SK-N-SH (cell line): ENCODE results near the gene CALCOCO1. TPM values are rescaled to one million over a fixed set of nuclear protein-coding genes. Genes with fewer than 3 reads are reported as not detected.

Experiments used
- CTCF ChIA-PET: fragments of 300-600, 350-600 bp; formaldehyde crosslinking; extraction: SDS; loops from one replicate; lab custom pipeline; 2021; lab: Yijun Ruan, JAX
- POLR2A ChIA-PET: fragments of 350-600 bp; sonication (Branson Sonifier 250); formaldehyde crosslinking; extraction: SDS; loops from one replicate; lab custom pipeline; 2020; ENCODE audit warnings: antibody characterized with exemption, inconsistent platforms; lab: Yijun Ruan, JAX
- DNase-seq: peaks from one replicate; pipeline ENCODE4 v3.0.0; 2012
- H2AFZ ChIP-seq: fragments of 200-600 bp; sonication (generic); 2 replicates; pipeline ENCODE4 v1.8.1; 2016; ENCODE audit warnings: antibody characterized with exemption, mild to moderate bottlenecking, low read depth
- H3F3A ChIP-seq: fragments of 200-600 bp; sonication (generic); replicated peaks from 2 replicates; pipeline ENCODE3; 2016; ENCODE audit warnings: antibody characterized with exemption, mild to moderate bottlenecking; ENCODE audit not compliant: insufficient read depth
- H3K27ac ChIP-seq, 2 experiments: fragments of 200-500 bp in 1 of 2; fragments of 200-600 bp in 1 of 2; sonication (Bioruptor generic) in 1 of 2; sonication (generic), shearing (Covaris generic) in 1 of 2; 2 replicates each; pipeline versions ENCODE4 v1.5.1 to v1.6.1; 2014 to 2016; ENCODE audit warnings: low read depth in 2 of 2, inconsistent platforms in 1 of 2, low read length in 1 of 2, mild to moderate bottlenecking in 1 of 2, mixed read lengths in 1 of 2
- H3K27me3 ChIP-seq: fragments of 200-600 bp; sonication (generic), shearing (Covaris generic); 2 replicates; pipeline ENCODE4 v1.6.1; 2016; ENCODE audit warnings: mixed run types; ENCODE audit not compliant: insufficient read depth
- H3K36me3 ChIP-seq, 2 experiments: fragments of 200-500 bp in 1 of 2; fragments of 200-600 bp in 1 of 2; sonication (Bioruptor generic) in 1 of 2; sonication (generic) in 1 of 2; replicated peaks in 1 of 2; 2 replicates each; pipeline versions ENCODE3 to v1.5.1; 2014 to 2016; ENCODE audit warnings: low read length in 1 of 2, mild to moderate bottlenecking in 1 of 2; ENCODE audit not compliant: insufficient read depth in 2 of 2, control insufficient read depth in 1 of 2
- H3K4me1 ChIP-seq, 2 experiments: fragments of 200-500 bp in 1 of 2; fragments of 200-600 bp in 1 of 2; sonication (Bioruptor generic) in 1 of 2; sonication (generic), shearing (Covaris generic) in 1 of 2; 2 replicates each; pipeline versions ENCODE4 v1.5.1 to v1.6.1; 2014 to 2016; ENCODE audit warnings: low read depth in 1 of 2, low read length in 1 of 2, mixed run types in 1 of 2; ENCODE audit not compliant: insufficient read depth in 2 of 2, control insufficient read depth in 1 of 2
- H3K4me2 ChIP-seq: fragments of 200-600 bp; sonication (generic), shearing (Covaris generic); 2 replicates; pipeline ENCODE4 v1.6.1; 2017; ENCODE audit warnings: mixed run types
- H3K4me3 ChIP-seq, 2 experiments: fragments of 200-500 bp in 1 of 2; fragments of 200-600 bp in 1 of 2; sonication (Bioruptor generic) in 1 of 2; sonication (generic), shearing (Covaris generic) in 1 of 2; 2 replicates each; pipeline versions ENCODE4 v1.5.1 to v1.8.1; 2014 to 2016; ENCODE audit warnings: low read depth in 2 of 2, inconsistent platforms in 1 of 2, low read length in 1 of 2, mild to moderate bottlenecking in 1 of 2, mixed read lengths in 1 of 2, moderate library complexity in 1 of 2
- H3K79me2 ChIP-seq: fragments of 200-600 bp; sonication (generic); 2 replicates; pipeline ENCODE4 v1.8.1; 2017; ENCODE audit warnings: mild to moderate bottlenecking; ENCODE audit not compliant: insufficient read depth
- H3K9ac ChIP-seq: fragments of 200-600 bp; sonication (generic); 2 replicates; pipeline ENCODE4 v1.6.1; 2017; ENCODE audit warnings: mixed run types
- H3K9me2 ChIP-seq: fragments of 200-600 bp; sonication (generic); 2 replicates; pipeline ENCODE4 v1.6.1; 2017; ENCODE audit warnings: mixed run types
- H3K9me3 ChIP-seq: fragments of 200-600 bp; sonication (generic); 2 replicates; pipeline ENCODE4 v1.6.1; 2017; ENCODE audit warnings: mixed run types, mild to moderate bottlenecking, moderate library complexity
- H4K20me1 ChIP-seq: fragments of 200-600 bp; sonication (generic); 2 replicates; pipeline ENCODE4 v1.6.1; 2017; ENCODE audit warnings: mild to moderate bottlenecking, mixed run types; ENCODE audit not compliant: insufficient read depth
- CHD2 ChIP-seq: fragments of 150-350 bp; IDR thresholded peaks from 2 replicates; pipeline ENCODE4 v1.6.1; 2018; ENCODE audit warnings: low read length; ENCODE audit not compliant: partially characterized antibody
- ELF1 ChIP-seq: IDR thresholded peaks from 2 replicates; pipeline ENCODE4 v1.4.0; 2012
- EZH2phosphoT487 ChIP-seq: fragments of 200-600 bp; sonication (generic); IDR thresholded peaks from 2 replicates; pipeline ENCODE4 v1.6.1; 2017; ENCODE audit warnings: low read depth, mixed run types, mild to moderate bottlenecking, antibody characterized with exemption, moderate library complexity, borderline replicate concordance
- GATA2 ChIP-seq: sonication (generic); formaldehyde crosslinking; IDR thresholded peaks from 2 replicates; pipeline ENCODE4 v1.5.0; 2020; ENCODE audit warnings: mild to moderate bottlenecking, missing genetic modification reagents
- JUND ChIP-seq: IDR thresholded peaks from 2 replicates; pipeline ENCODE4 v1.4.0; 2012
- MAX ChIP-seq: IDR thresholded peaks from 2 replicates; pipeline ENCODE4 v1.4.0; 2012; ENCODE audit warnings: low read depth
- REST ChIP-seq: IDR thresholded peaks from 2 replicates; pipeline ENCODE4 v1.6.1; 2012; ENCODE audit warnings: mild to moderate bottlenecking, low read depth, low read length, moderate library complexity
- RXRA ChIP-seq: IDR thresholded peaks from 2 replicates; pipeline ENCODE4 v1.4.0; 2012; ENCODE audit warnings: low read depth, mild to moderate bottlenecking, borderline replicate concordance
- SMC3 ChIP-seq: IDR thresholded peaks from 2 replicates; pipeline ENCODE4 v1.6.1; 2012; ENCODE audit warnings: low read depth, low read length, improper control_type of control experiment
- TAF1 ChIP-seq: IDR thresholded peaks from 2 replicates; pipeline ENCODE4 v1.6.1; 2012; ENCODE audit warnings: low read depth, mild to moderate bottlenecking, low read length, moderate library complexity, borderline replicate concordance
- TCF12 ChIP-seq: IDR thresholded peaks from 2 replicates; pipeline ENCODE4 v1.4.0; 2012
- TEAD4 ChIP-seq: IDR thresholded peaks from 2 replicates; pipeline ENCODE4 v1.4.0; 2012; ENCODE audit warnings: mild to moderate bottlenecking, borderline replicate concordance; ENCODE audit not compliant: insufficient read depth
- YY1 ChIP-seq: IDR thresholded peaks from 2 replicates; pipeline ENCODE4 v1.4.0; 2012; ENCODE audit warnings: low read depth, mild to moderate bottlenecking
- WGBS: methylation state at CpG from one replicate; pipeline ENCODE4 v1.1.6; 2017; ENCODE audit warnings: low lambda C conversion rate; 5-methylcytosine and 5-hydroxymethylcytosine counted together
- polyA plus RNA-seq, 3 experiments: library from polyadenylated mRNA; depleted of rRNA; stranded (reverse); fragments of >200 nt; gene quantifications; 2 replicates each; pipeline ENCODE4 v1.2.3, GENCODE V29; 2012
- TF ChIP-seq, protein P1 (sequence below): fragments of 150-350 bp; IDR thresholded peaks from 2 replicates; pipeline ENCODE4 v1.6.1; 2017; ENCODE audit warnings: antibody characterized with exemption, low read length, low read depth, borderline replicate concordance

CALCOCO1 gene
- polyA plus RNA-seq, 1 of the 3 experiments (the other 2 are of a cell fraction) = 72.1 TPM

GRCh38 chr12:53744130-53744441 is 16.8 kb upstream of the CALCOCO1 start:
- POLR2A ChIA-PET = interaction anchor here (1.0 to 1.3 kb wide), 2 partner anchors 9 to 35 kb away, joined by 3 read pairs; no protein-coding TSS in a partner anchor
- peaks cover 76% of the 10 kb centered on the region for H3K27me3 ChIP-seq
- CTCF ChIA-PET = interaction anchor here (0.8 to 10.2 kb wide), 28 partner anchors 8 to 262 kb away, joined by 3 to 760 read pairs (median 5); partner anchors contain the start of genes ATP5MC2, CALCOCO1, CISTR and HOXC10

More at GRCh38 chr12:53744130-53744441, 16.8 kb upstream of the CALCOCO1 start:
- Histone ChIP-seq H3K4me1 (peaks cover 0 to 11% of the 10 kb centered on the region in 2 experiments; a peak in 1 of 4 replicates), H3K9ac (no peak overlapping the region), H3K9me2 (no peaks in the 10 kb centered on the region), H3K4me2 (no peak overlapping the region), H3F3A (no peaks in the 10 kb centered on the region), H3K9me3 (no peaks in the 10 kb centered on the region), H2AFZ (no peak overlapping the region), H3K27ac (no peak overlapping the region), H3K79me2 (no peaks in the 10 kb centered on the region), H3K4me3 (no peak overlapping the region), H4K20me1 (no peaks in the 10 kb centered on the region), H3K36me3 (no peaks in the 10 kb centered on the region)
- TF ChIP-seq SMC3 (no peak), EZH2phosphoT487 (no peak), CHD2 (no peak), TEAD4 (no peak), JUND (no peak), ELF1 (no peak), TCF12 (no peak), GATA2 (CRISPR knock-in tag) (no peak), REST (no peak), TAF1 (no peak), MAX (no peak), YY1 (no peak), RXRA (no peak)
- TF ChIP-seq, protein P1, sequence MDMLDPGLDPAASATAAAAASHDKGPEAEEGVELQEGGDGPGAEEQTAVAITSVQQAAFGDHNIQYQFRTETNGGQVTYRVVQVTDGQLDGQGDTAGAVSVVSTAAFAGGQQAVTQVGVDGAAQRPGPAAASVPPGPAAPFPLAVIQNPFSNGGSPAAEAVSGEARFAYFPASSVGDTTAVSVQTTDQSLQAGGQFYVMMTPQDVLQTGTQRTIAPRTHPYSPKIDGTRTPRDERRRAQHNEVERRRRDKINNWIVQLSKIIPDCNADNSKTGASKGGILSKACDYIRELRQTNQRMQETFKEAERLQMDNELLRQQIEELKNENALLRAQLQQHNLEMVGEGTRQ = no peak
- WGBS = 100% methylated on average over 1 of the region's 1 CpG
- DNase-seq = no peak
